Right hindlimb (tissue), 1 donor: ENCODE data around the gene ZBTB39.
"Not testable (repeated sequence)": the region's sequence is repeated elsewhere in the genome, so short reads cannot be mapped to it uniquely, and the experiment has no call there.

Experiments
- DNase-seq: peaks from one replicate; pipeline ENCODE4 v3.0.0-alpha.2; 2018

ZBTB39 gene

GRCh38 chr12:57029457-57029856 is 23.1 kb upstream of the ZBTB39 start:
- DNase-seq, result no peak

- no peak for DNase-seq
Observed at GRCh38 chr12:57027805-57028153, 21.4 kb upstream of the ZBTB39 start.

GRCh38 chr12:57027011-57027804 is 20.9 kb upstream of the ZBTB39 start:
- DNase-seq, result no peak

- no peak for DNase-seq
Observed at GRCh38 chr12:57025196-57025595, 18.9 kb upstream of the ZBTB39 start.

- not testable (repeated sequence) for DNase-seq
Observed at GRCh38 chr12:57022324-57022723, 16.0 kb upstream of the ZBTB39 start.

GRCh38 chr12:57019983-57020719 is 13.8 kb upstream of the ZBTB39 start:
- no peak for DNase-seq

GRCh38 chr12:57018906-57019305 is 12.6 kb upstream of the ZBTB39 start:
- DNase-seq, result no peak

GRCh38 chr12:57018353-57018752 is 12.0 kb upstream of the ZBTB39 start:
- DNase-seq, result not testable (repeated sequence)

- no peak for DNase-seq
Observed at GRCh38 chr12:57016348-57016747, 10.0 kb upstream of the ZBTB39 start, which contains the start of gene TAC3. Gene TAC3, minus strand, starts transcription at chr12:57016529. Its CDS starts 732 bp downstream, at chr12:57015797.

- no peak for DNase-seq
Observed at GRCh38 chr12:57012600-57013465, 6.5 kb upstream of the ZBTB39 start.

- no peak for DNase-seq
Observed at GRCh38 chr12:57011438-57012424, 5.4 kb upstream of the ZBTB39 start.

- DNase-seq, result no peak
Observed at GRCh38 chr12:57010627-57011247, 4.4 kb upstream of the ZBTB39 start.

- no peak for DNase-seq
Observed at GRCh38 chr12:57009949-57010626, 3.7 kb upstream of the ZBTB39 start.

- no peak for DNase-seq
Observed at GRCh38 chr12:57008178-57008577, 1.8 kb upstream of the ZBTB39 start.

- no peak for DNase-seq
Observed at GRCh38 chr12:57006809-57007475, 596 bp upstream of the ZBTB39 start.

GRCh38 chr12:57004651-57005050 is 1.7 kb downstream of the ZBTB39 start:
- DNase-seq, result no peak

GRCh38 chr12:57003395-57003794 is 3.0 kb downstream of the ZBTB39 start:
- no peak for DNase-seq

GRCh38 chr12:57001448-57001906 is 4.9 kb downstream of the ZBTB39 start:
- no peak for DNase-seq

- DNase-seq, result no peak
Observed at GRCh38 chr12:57000393-57000792, 6.0 kb downstream of the ZBTB39 start.

GRCh38 chr12:56999456-56999855 is 6.9 kb downstream of the ZBTB39 start:
- DNase-seq, result no peak
